GM12878 (cell line): Measurements from ENCODE around the gene CELF2. TPM values are rescaled to one million over a fixed set of nuclear protein-coding genes. Genes with fewer than 3 reads are reported as not detected.

Experiments used
- ATAC-seq: fragments of 200-7000 bp; cut with Tn5 transposase; 3 replicates; pipeline ENCODE4 v1.9.1; 2020; ENCODE audit warnings: mild to moderate bottlenecking, moderate library complexity
- BruUV-seq: library from RNA; stranded (reverse); fragments of 400-500 nt; replicated peaks from 2 replicates; lab custom pipeline; 2021; lab: Mats Ljungman, UMichigan
- CTCF ChIA-PET: fragments of 300-600 bp; sonication (Branson Sonifier 250); formaldehyde crosslinking; extraction: SDS; loops from one replicate; lab custom pipeline; 2021; ENCODE audit warnings: inconsistent platforms; lab: Yijun Ruan, JAX
- POLR2A ChIA-PET: fragments of 350-600 bp; formaldehyde crosslinking; extraction: SDS; loops from one replicate; lab custom pipeline; 2021; ENCODE audit warnings: inconsistent platforms; lab: Charles Lee
- RAD21 ChIA-PET: fragments of 300-600 bp; sonication (Branson Sonifier 250); formaldehyde crosslinking; loops from one replicate; lab custom pipeline; 2023; ENCODE audit warnings: antibody characterized with exemption; ENCODE audit not compliant: unreplicated experiment; lab: Charles Lee
- SMC1A ChIA-PET: fragments of 300-600 bp; sonication (Branson Sonifier 250); formaldehyde crosslinking; loops from one replicate; lab custom pipeline; 2023; ENCODE audit not compliant: unreplicated experiment, uncharacterized antibody; lab: Charles Lee
- DNase-seq: peaks from one replicate; pipeline ENCODE4 v3.0.0-alpha.2; 2011; ENCODE audit warnings: low read depth, low spot score
- FAIRE-seq: peaks from 3 replicates; lab custom pipeline; 2011; peaks lifted over from hg19 to GRCh38; lab: Jason Lieb, UNC
- H2AFZ ChIP-seq: 2 replicates; pipeline ENCODE4 v1.6.0; 2011; ENCODE audit warnings: low read depth, low read length, control low read depth; ENCODE audit not compliant: control insufficient read depth
- H3K27ac ChIP-seq: 2 replicates; pipeline ENCODE4 v1.5.1; 2011; ENCODE audit warnings: control low read depth; ENCODE audit not compliant: control insufficient read depth, insufficient read depth
- H3K27me3 ChIP-seq, 2 experiments: replicated peaks in 1 of 2; 2 replicates each; pipeline versions ENCODE4 v1.6.0 to v1.6.1; 2011; ENCODE audit warnings: low read length in 1 of 2; ENCODE audit not compliant: control insufficient read depth in 2 of 2, insufficient read depth in 2 of 2
- H3K36me3 ChIP-seq, 2 experiments: 2 replicates each; pipeline ENCODE4 v1.5.1; 2011; ENCODE audit warnings: low read length in 1 of 2; ENCODE audit not compliant: control insufficient read depth in 2 of 2, insufficient read depth in 2 of 2
- H3K4me1 ChIP-seq: 2 replicates; pipeline ENCODE4 v1.6.1; 2011; ENCODE audit warnings: mild to moderate bottlenecking, low read length, moderate library complexity, mixed read lengths; ENCODE audit not compliant: control insufficient read depth, insufficient read depth
- H3K4me2 ChIP-seq: 2 replicates; pipeline ENCODE4 v1.6.0; 2011; ENCODE audit warnings: control low read depth; ENCODE audit not compliant: control insufficient read depth, insufficient read depth
- H3K4me3 ChIP-seq: fragments of 200-600 bp; sonication (generic); 2 replicates; pipeline ENCODE4 v1.5.1; 2016
- H3K79me2 ChIP-seq: 2 replicates; pipeline ENCODE4 v1.6.0; 2011; ENCODE audit warnings: low read length; ENCODE audit not compliant: control insufficient read depth, insufficient read depth
- H3K9ac ChIP-seq: 2 replicates; pipeline ENCODE4 v1.8.0; 2011; ENCODE audit warnings: low read length, control low read depth, mixed read lengths; ENCODE audit not compliant: control insufficient read depth, insufficient read depth
- H3K9me3 ChIP-seq: replicated peaks from 3 replicates; pipeline ENCODE4 v1.5.1; 2011; ENCODE audit warnings: mild to moderate bottlenecking, low read length; ENCODE audit not compliant: control insufficient read depth, insufficient read depth
- H4K20me1 ChIP-seq: 2 replicates; pipeline ENCODE4 v1.6.0; 2011; ENCODE audit not compliant: control insufficient read depth, insufficient read depth
- CHD1 ChIP-seq: IDR thresholded peaks from 2 replicates; pipeline ENCODE4 v1.6.1; 2012; ENCODE audit warnings: low read depth, low read length, improper control_type of control experiment
- CHD2 ChIP-seq: IDR thresholded peaks from 2 replicates; pipeline ENCODE4 v1.6.1; 2011; ENCODE audit warnings: low read depth, low read length, improper control_type of control experiment, borderline replicate concordance
- EGR1 ChIP-seq, 2 experiments: IDR thresholded peaks; 1 replicate in 1 of 2; 2 replicates in 1 of 2; pipeline ENCODE4 v1.6.1; 2011 to 2012; ENCODE audit warnings: low read depth in 2 of 2, low read length in 2 of 2, borderline replicate concordance in 1 of 2, mild to moderate bottlenecking in 1 of 2, moderate library complexity in 1 of 2
- IRF4 ChIP-seq: IDR thresholded peaks from 2 replicates; pipeline ENCODE4 v1.6.1; 2011; ENCODE audit warnings: low read depth, low read length
- JUNB ChIP-seq: IDR thresholded peaks from 2 replicates; pipeline ENCODE4 v1.6.1; 2016; ENCODE audit warnings: antibody characterized with exemption, mild to moderate bottlenecking
- NFIC ChIP-seq: IDR thresholded peaks from 2 replicates; pipeline ENCODE4 v1.6.1; 2012; ENCODE audit warnings: low read depth, mild to moderate bottlenecking, inconsistent platforms, low read length, moderate library complexity
- NFYA ChIP-seq: IDR thresholded peaks from 2 replicates; pipeline ENCODE4 v1.6.1; 2011; ENCODE audit warnings: low read depth, mild to moderate bottlenecking, low read length, improper control_type of control experiment, borderline replicate concordance
- PAX5 ChIP-seq: IDR thresholded peaks from 2 replicates; pipeline ENCODE4 v1.6.1; 2011; ENCODE audit warnings: low read depth, low read length, borderline replicate concordance
- POLR2AphosphoS2 ChIP-seq: IDR thresholded peaks from 2 replicates; pipeline ENCODE4 v1.6.1; 2011; ENCODE audit warnings: low read depth, mild to moderate bottlenecking, low read length, improper control_type of control experiment, moderate library complexity
- SUPT20H ChIP-seq: IDR thresholded peaks from 2 replicates; pipeline ENCODE4 v1.6.1; 2011; ENCODE audit warnings: low read depth, mild to moderate bottlenecking, low read length, moderate library complexity, borderline replicate concordance; ENCODE audit not compliant: control insufficient read depth
- ZBTB4 ChIP-seq: fragments of 450-650 bp; formaldehyde crosslinking; IDR thresholded peaks from 2 replicates; pipeline ENCODE4 v1.4.0; 2022; ENCODE audit warnings: mild to moderate bottlenecking, moderate library complexity
- ZSCAN29 ChIP-seq: fragments of 450-650 bp; IDR thresholded peaks from 2 replicates; pipeline ENCODE4 v1.6.1; 2017; ENCODE audit warnings: mild to moderate bottlenecking, moderate library complexity
- WGBS: methylation state at CpG from one replicate; pipeline ENCODE4 v1.1.6; 2016; ENCODE audit warnings: low lambda C conversion rate; ENCODE audit not compliant: insufficient replicate concordance, insufficient coverage; ENCODE audit errors: missing lambda C conversion rate; 5-methylcytosine and 5-hydroxymethylcytosine counted together
- in situ Hi-C: fragments of 300-500 bp; cut with MboI; formaldehyde crosslinking; loops from 9 replicates; pipeline ENCODE4 v1.14.3; 2018; ENCODE audit warnings: mixed read lengths
- intact Hi-C: fragments of 100-400 bp; cut with micrococcal nuclease; formaldehyde crosslinking; loops from one replicate; pipeline ENCODE4 v1.14.2; 2022; ENCODE audit not compliant: unreplicated experiment
- polyA plus RNA-seq, 11 experiments: library from polyadenylated mRNA; depleted of rRNA in 4 of 11; unstranded in 6 of 11; stranded (reverse) in 5 of 11; fragments of >200 nt; fragmentation: Nextera tagmentation in 4 of 11; fragmentation: Illumina TruSeq in 1 of 11; extraction: Ambion mirVana in 4 of 11; extraction: Trizol in 1 of 11; gene quantifications; 1 replicate in 1 of 11; 2 replicates in 10 of 11; pipeline versions ENCODE4 v1.2.1 to v1.2.3, GENCODE V29; 2011 to 2016; ENCODE audit warnings: inconsistent platforms in 2 of 11, missing spikeins in 2 of 11, low read depth in 1 of 11
- total RNA-seq, 4 experiments: library from RNA; depleted of rRNA in 3 of 4; stranded (reverse); fragments of >200 nt in 3 of 4; fragmentation: Illumina TruSeq in 1 of 4; extraction: Trizol in 1 of 4; gene quantifications; 2 replicates each; pipeline versions ENCODE4 v1.2.1 to v1.2.3, GENCODE V29; 2013 to 2021
- TF ChIP-seq, protein P1 (sequence below): IDR thresholded peaks from 2 replicates; pipeline ENCODE4 v1.6.1; 2012; ENCODE audit warnings: mild to moderate bottlenecking, low read depth, low read length

Gene CELF2
- total and polyA plus RNA-seq, 10 of the 15 experiments (the other 5 are each of a cell fraction or from before 2014, with no cell fraction given) = 20.8 to 129 (median 86.3) TPM

DNA sequence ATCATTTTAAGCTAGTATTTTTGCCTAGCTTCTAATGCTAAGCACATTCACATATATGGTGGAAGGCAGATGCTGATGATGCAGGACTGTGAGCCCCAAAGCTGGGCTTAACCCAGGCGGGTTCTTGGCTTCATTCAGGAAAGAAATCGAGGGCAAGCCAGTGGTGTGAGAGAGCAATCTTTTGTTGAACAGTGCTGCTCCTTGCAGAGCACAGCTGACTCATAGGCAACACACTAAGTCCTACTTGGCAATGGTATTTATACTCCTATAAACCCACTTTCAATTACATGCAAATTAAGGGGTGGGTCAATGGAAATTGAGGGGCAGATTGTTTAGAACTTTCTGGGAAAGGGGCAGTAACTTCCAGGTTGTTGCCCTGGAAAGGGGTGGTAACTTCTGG is 42.0 kb upstream of the CELF2 start:
- peaks cover 0 to 1% of the 10 kb centered on the region in 2 experiments; a peak in 3 of 4 replicates for H3K27me3 ChIP-seq
- no peaks in the 10 kb centered on the region for H3K79me2 ChIP-seq
- in situ Hi-C loops (no loop called here), intact Hi-C loops (no loop called here)
- H3K9me3 ChIP-seq = no peaks in the 10 kb centered on the region
- 7% methylated on average over 2 of the region's 2 CpGs for WGBS
- DNase-seq (no peak), FAIRE-seq (no peak), ATAC-seq (no peak)
- ChIA-PET POLR2A (no interaction called here), CTCF (no interaction called here), RAD21 (no interaction called here), SMC1A (interaction anchor here (1.0 kb wide), 1 partner anchor 30 kb away, joined by 3 read pairs; no protein-coding TSS in a partner anchor)
- H3K4me2 ChIP-seq = no peak overlapping the region
- no peaks in the 10 kb centered on the region for H3K4me1 ChIP-seq
- H3K27ac ChIP-seq = no peak overlapping the region
- H3K9ac ChIP-seq = no peak overlapping the region
- TF ChIP-seq EGR1 (IDR thresholded peaks at IDR 0.05; ENCODE audit: borderline replicate concordance in 1 of 2, low read depth in 2 of 2, low read length in 2 of 2) (no peak), JUNB (no peak), SUPT20H (no peak), CHD2 (no peak), NFIC (no peak), ZSCAN29 (no peak), ZBTB4 (CRISPR knock-in tag) (no peak), IRF4 (no peak), CHD1 (no peak), PAX5 (no peak), POLR2AphosphoS2 (no peak), NFYA (no peak)
- TF ChIP-seq, protein P1, sequence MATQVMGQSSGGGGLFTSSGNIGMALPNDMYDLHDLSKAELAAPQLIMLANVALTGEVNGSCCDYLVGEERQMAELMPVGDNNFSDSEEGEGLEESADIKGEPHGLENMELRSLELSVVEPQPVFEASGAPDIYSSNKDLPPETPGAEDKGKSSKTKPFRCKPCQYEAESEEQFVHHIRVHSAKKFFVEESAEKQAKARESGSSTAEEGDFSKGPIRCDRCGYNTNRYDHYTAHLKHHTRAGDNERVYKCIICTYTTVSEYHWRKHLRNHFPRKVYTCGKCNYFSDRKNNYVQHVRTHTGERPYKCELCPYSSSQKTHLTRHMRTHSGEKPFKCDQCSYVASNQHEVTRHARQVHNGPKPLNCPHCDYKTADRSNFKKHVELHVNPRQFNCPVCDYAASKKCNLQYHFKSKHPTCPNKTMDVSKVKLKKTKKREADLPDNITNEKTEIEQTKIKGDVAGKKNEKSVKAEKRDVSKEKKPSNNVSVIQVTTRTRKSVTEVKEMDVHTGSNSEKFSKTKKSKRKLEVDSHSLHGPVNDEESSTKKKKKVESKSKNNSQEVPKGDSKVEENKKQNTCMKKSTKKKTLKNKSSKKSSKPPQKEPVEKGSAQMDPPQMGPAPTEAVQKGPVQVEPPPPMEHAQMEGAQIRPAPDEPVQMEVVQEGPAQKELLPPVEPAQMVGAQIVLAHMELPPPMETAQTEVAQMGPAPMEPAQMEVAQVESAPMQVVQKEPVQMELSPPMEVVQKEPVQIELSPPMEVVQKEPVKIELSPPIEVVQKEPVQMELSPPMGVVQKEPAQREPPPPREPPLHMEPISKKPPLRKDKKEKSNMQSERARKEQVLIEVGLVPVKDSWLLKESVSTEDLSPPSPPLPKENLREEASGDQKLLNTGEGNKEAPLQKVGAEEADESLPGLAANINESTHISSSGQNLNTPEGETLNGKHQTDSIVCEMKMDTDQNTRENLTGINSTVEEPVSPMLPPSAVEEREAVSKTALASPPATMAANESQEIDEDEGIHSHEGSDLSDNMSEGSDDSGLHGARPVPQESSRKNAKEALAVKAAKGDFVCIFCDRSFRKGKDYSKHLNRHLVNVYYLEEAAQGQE = no peak
- H3K4me3 ChIP-seq = no peak overlapping the region
- H3K36me3 ChIP-seq = no peaks in the 10 kb centered on the region
- no peak overlapping the region for H2AFZ ChIP-seq
- BruUV-seq = no TSS peak
- no peaks in the 10 kb centered on the region for H4K20me1 ChIP-seq
